HG02884 (cell line): Measurements from ENCODE around the gene HERPUD1.

Experiments used
- ATAC-seq: cut with Tn5 transposase; IDR thresholded peaks from one replicate; pipeline ENCODE4 v1.9.1; 2021; ENCODE audit warnings: mild to moderate bottlenecking, moderate library complexity; ENCODE audit not compliant: unreplicated experiment

Gene HERPUD1

GRCh38 chr16:56910654-56911539 is 21.0 kb upstream of the HERPUD1 start:
- ATAC-seq: no peak

GRCh38 chr16:56911771-56912571 is 20.0 kb upstream of the HERPUD1 start:
- no peak for ATAC-seq

GRCh38 chr16:56912746-56913708 is 18.9 kb upstream of the HERPUD1 start:
- ATAC-seq: no peak

- no peak for ATAC-seq
These were observed 17.0 kb upstream of the HERPUD1 start for GRCh38 chr16:56914896-56915295.

- ATAC-seq: no peak
These were observed 16.4 kb upstream of the HERPUD1 start for GRCh38 chr16:56915336-56916119.

- ATAC-seq: peak; percentile 64
These were observed 15.2 kb upstream of the HERPUD1 start for GRCh38 chr16:56916571-56917403.

- ATAC-seq: no peak
These were observed 13.4 kb upstream of the HERPUD1 start for GRCh38 chr16:56918467-56919012.

GRCh38 chr16:56919099-56919800 is 12.7 kb upstream of the HERPUD1 start:
- no peak for ATAC-seq

GRCh38 chr16:56921571-56921970 is 10.4 kb upstream of the HERPUD1 start:
- ATAC-seq: no peak

GRCh38 chr16:56923481-56924091 is 8.4 kb upstream of the HERPUD1 start:
- no peak for ATAC-seq

- ATAC-seq: no peak
These were observed 4.5 kb upstream of the HERPUD1 start for GRCh38 chr16:56927471-56927870.

- ATAC-seq: no peak
These were observed 2.3 kb upstream of the HERPUD1 start for GRCh38 chr16:56929639-56930038.

GRCh38 chr16:56930486-56931270 is 1.3 kb upstream of the HERPUD1 start:
- ATAC-seq: no peak

- ATAC-seq: peak; percentile 34
These were observed 561 bp upstream of the HERPUD1 start for GRCh38 chr16:56931271-56931891.

GRCh38 chr16:56932721-56933619 is 1.0 kb downstream of the HERPUD1 start:
- ATAC-seq: no peak
